T-helper 9 cell (primary cell): Measurements from ENCODE around the gene CTSD.

ENCODE experiments used
- DNase-seq: peaks from one replicate; pipeline ENCODE4 v3.0.0-alpha.2; 2020

The CTSD gene

GRCh38 chr11:1719781-1720180 is 43.9 kb downstream of the CTSD start:
- DNase-seq, result no peak

GRCh38 chr11:1718326-1718725 is 45.4 kb downstream of the CTSD start:
- DNase-seq, result no peak

DNA sequence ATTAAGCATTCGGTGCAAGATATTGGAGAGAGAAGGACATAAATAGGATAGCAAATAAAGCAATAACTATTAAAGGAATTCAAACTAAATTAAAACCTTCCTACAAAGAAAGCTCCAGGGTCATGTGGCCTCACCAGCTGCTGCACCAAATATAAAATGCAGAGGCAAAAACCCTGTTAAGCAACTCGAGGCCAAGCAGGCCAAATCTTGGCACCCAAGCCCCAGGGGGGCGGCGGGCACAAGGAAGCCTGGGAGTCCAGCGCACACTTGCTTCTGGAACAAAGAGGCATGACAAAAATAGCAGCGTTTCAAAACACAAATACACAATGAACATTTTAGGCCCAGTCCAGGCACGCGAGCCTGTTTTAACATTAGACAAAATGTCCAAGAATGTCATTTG is 46.0 kb downstream of the CTSD start:
- no peak for DNase-seq

- no peak for DNase-seq
Measured at GRCh38 chr11:1714908-1715885, 48.5 kb downstream of the CTSD start.

- DNase-seq, result no peak
Measured at GRCh38 chr11:1708716-1709115, 55.0 kb downstream of the CTSD start.

- no peak for DNase-seq
Measured at GRCh38 chr11:1707751-1708150, 56.0 kb downstream of the CTSD start.

GRCh38 chr11:1706634-1707400 is 56.9 kb downstream of the CTSD start:
- no peak for DNase-seq

DNA sequence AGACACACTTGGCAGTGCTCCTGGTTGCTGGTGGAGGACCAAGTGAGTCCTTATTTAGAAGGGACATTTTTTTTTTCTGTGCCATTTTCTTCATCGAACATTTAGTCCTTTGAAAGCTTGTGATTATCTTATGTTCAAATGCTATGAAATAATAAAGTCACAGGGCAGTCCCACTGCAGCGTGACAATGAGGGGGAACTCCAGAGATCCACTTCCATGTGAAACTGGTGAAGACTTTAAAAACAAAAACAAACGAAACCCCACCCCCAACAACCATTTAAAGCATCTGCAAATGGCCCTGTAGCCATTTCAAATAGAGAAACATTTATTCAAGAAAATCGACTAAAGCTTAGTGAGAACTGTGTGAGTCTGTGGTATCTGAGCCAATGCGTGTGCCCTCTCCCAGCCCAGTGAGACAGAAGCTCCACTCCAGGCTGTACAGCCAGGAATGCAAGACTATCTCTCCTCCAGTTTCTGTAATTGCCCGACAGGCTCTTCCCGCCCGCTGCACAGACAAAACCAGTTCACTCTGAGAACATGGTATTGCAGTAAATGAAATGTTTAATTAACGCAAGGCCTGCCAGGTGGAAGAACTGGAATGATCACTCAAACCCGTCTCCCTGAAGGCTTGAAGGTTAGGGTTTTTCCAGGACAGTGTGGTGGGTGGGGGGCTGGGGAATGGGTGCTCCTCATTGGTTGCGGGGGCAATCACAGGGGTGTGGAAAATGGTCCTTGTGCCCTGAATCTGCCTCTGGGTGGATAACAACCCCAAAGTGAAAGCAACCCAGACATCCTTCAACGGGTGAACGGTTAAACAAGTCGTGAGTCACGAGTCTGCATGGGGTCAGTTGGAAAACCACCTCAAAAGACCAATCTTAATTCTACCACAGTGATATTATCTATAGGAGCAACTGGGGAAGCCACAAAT is 58.3 kb downstream of the CTSD start:
- no peak for DNase-seq

DNA sequence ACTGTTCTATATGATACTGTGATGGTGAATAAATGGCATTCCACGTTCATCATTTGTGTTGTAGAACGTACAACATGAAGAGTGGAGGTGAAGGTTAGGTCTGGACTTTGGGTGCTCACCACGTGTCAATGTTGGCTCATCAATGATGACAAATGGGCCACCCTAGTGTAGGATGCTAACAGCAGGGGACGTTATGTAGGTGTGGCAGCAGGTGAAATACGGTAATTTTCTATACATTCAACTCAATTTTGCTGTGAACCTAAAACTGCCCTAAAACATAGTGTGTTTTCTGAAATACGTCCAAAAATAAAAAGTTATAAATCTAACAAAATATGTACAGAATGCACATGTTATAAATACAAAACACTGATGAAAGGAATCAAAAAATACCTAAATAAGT is 60.6 kb downstream of the CTSD start:
- DNase-seq, result no peak
